NCI-H2196 treated with DMSO at 0.1 percent for 48 hours (cell line): ENCODE measurements around the gene CYP4F12.

Experiments used
- DNase-seq: peaks from one replicate; lab custom pipeline; 2025; ENCODE audit not compliant: unreplicated experiment; lab: John Stamatoyannopoulos, UW

The CYP4F12 gene

GRCh38 chr19:15702534-15702930 is 29.6 kb downstream of the CYP4F12 start:
- peak; percentile 94 for DNase-seq

DNA sequence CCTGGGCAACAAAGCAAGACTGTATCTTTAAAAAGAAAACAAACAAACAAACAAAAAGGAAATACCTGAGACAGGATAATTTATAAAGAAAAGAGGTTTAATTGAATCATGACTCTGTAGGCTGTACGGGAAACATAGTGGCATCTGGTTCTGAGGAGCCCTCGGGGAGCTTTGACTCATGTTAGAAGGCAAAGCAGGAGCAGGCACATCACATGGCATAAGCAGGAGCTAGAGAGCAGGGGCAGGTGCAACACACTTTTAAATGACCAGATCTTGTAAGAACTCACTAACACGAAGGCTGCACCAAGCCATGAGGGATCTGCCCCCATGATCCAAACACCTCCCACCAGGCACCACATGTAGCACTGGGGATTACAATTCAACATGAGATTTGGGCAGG is 41.8 kb downstream of the CYP4F12 start:
- DNase-seq: no peak

- DNase-seq: no peak
These were observed 42.8 kb downstream of the CYP4F12 start for GRCh38 chr19:15715642-15716041.

GRCh38 chr19:15717809-15718208 is 44.9 kb downstream of the CYP4F12 start:
- DNase-seq: no peak

- DNase-seq: no peak
These were observed 48.4 kb downstream of the CYP4F12 start for GRCh38 chr19:15721268-15721667.

- no peak for DNase-seq
These were observed 50.1 kb downstream of the CYP4F12 start for GRCh38 chr19:15722956-15723355.

DNA sequence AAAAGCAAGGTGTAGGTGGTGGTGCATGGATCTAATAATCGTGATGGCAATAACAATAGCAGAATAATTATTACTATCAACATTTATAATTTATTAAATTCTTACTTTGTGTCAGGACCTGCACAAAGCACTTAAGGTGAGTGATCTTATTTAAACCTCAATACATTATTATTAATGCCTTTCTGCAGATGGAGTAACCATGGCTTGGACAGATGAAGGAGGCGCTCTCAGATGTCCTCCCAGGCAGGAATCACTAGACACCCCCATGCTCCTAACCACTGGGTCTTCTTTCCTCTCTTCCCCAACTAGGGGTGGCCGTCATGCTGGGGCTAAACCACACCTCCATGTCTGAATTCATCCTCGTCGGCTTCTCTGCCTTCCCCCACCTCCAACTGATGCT is 54.8 kb downstream of the CYP4F12 start, which contains the start of gene OR10H2:
OR10H2 (plus strand) TSS at position 301 of the 400 bp plus-strand sequence; CDS start at position 321, 20 bp downstream.
- no peak for DNase-seq

DNA sequence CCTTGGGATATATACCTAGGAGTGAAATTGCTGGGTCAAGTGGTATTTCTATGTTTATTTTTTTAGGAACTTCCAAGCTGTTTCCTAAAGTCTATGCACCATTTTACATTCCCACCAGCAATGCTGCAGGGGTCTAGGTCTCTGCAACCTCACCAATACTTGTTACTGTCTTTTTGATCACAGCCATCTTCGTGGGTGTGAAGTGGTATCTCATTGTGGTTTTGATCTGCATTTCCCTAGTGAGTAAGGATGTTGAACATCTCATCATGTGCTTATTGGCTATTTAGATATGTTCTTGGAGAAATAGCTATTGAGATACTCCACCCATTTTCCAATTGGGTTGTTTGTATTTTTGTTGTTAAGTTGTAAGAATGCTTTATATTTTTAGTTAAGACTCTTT is 57.7 kb downstream of the CYP4F12 start:
- no peak for DNase-seq

DNA sequence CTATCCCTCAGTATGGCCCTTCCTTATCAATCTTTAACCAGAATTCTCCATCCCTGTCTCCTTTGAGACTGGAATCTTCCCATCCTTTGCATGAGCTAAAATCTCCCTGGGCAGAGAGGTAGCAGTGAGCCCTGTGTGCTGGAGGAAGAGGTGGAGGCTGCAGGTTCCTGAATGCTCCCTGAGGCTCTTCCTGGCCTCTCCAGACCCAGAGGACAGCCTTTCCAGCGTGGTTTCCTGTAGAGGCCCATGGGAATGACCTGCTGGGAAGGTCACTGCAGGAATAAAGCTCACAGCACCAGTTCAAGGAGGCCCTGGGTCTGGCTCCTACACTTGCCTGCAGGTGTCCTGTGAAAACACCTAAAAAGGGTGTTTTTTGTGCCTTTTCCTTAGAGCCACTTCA is 59.5 kb downstream of the CYP4F12 start:
- DNase-seq: no peak

DNA sequence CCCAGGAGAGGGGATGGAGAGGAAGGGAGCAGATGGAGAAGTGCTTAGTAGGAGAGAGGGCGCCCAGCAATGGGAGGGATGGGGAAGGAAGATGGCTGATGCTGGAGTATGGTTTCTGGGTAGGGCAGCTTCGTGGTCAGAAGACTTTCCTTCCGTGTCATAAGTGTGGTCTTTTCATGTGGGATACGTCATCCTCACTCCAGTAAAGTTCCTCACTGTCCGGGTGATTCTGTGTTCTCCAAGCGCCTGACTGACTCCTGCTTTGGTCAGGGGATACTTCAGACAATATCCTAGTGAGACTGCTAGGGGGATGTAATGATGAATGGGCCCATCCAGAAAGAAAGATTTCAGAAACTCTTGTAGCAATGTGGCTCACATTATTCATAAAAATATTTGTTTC is 61.0 kb downstream of the CYP4F12 start:
- no peak for DNase-seq

DNA sequence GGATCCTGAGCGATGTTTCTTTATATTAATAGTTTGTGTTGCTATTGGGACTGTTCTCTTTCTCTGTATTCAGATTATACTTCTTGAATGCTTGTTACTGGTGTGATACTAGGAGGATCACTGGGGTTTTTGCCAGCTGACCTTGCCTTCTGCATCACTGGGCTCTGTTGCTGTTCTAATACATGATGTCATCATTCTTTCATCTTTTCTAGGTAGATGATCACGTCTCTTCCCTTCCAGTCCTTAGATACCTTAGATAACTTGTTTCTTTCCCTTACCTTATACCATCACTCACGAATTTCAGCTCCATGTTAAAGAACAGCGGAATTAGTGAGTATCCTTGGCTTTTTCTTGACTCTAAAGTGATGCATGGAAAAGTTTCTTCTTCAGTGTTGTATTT is 64.8 kb downstream of the CYP4F12 start, which contains the start of gene OR10H3:
OR10H3 (plus strand) TSS at position 264 of the 400 bp plus-strand sequence. CDS start 3,408 bp downstream, outside the sequence.
- no peak for DNase-seq

DNA sequence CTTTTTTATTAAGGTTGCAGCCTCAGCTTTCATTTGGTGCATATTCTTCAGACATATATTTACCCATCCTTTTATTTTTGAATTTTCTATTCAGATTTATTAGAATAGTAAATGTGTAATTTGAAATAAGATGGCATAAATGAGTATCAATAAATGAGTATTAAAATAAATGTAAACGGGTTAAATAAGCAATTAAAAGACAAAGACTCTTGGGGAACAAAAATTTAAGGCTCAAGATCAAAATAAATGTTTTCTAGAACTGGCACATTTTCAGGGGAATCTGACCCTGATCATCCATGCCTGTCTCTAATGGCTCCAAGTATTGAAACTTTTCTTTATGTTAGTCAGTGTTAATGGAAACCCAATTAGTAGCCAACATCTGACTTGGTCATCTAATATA is 67.9 kb downstream of the CYP4F12 start:
- no peak for DNase-seq
